ENCODE measurements around the gene RBM26. TPM values are rescaled to one million over a fixed set of nuclear protein-coding genes. Genes with fewer than 3 reads are reported as not detected.
A peak's percentile ranks its signal among the peaks of the same experiment; 100 is the strongest.

Gene RBM26
- total and polyA plus RNA-seq, 2 experiments from 2014 or later = 46.0 to 69.3 TPM

GRCh38 chr13:79373916-79374315 lies 32.1 kb downstream of the RBM26 start:
- H3K4me3 ChIP-seq = no peak overlapping the region
- H3F3A ChIP-seq (replicated peaks; ENCODE audit: low read depth) = peaks cover 10% of the 10 kb centered on the region
- Mint-ChIP-seq H3K27ac (no peak overlapping the region), H3K36me3 (ENCODE audit: low read depth) (peaks cover 46% of the 10 kb centered on the region), H3K4me1 (no peaks in the 10 kb centered on the region), H3K4me3 (no peak overlapping the region), H3K27me3 (ENCODE audit: insufficient read depth, low read depth, poor library complexity) (no peaks in the 10 kb centered on the region), H3K9me3 (no peaks in the 10 kb centered on the region)
- TF ChIP-seq EZH2phosphoT487 (IDR thresholded peaks at IDR 0.05; ENCODE audit: unreplicated experiment) (no peak), REST (IDR thresholded peaks at IDR 0.05; ENCODE audit: unreplicated experiment) (no peak), POLR2AphosphoS5 (IDR thresholded peaks at IDR 0.05; ENCODE audit: low read depth) (no peak), CTCF (conservative IDR thresholded peaks at IDR 0.05; ENCODE audit: low read depth in 2 of 2) (no peak), EZH2 (IDR thresholded peaks at IDR 0.05; ENCODE audit: low read depth, unreplicated experiment) (no peak), JUNB (IDR thresholded peaks at IDR 0.05; ENCODE audit: unreplicated experiment) (no peak), ETS1 (IDR thresholded peaks at IDR 0.05) (no peak), CREB1 (CRISPR knock-in tag; IDR thresholded peaks at IDR 0.05; ENCODE audit: low read depth) (no peak), NANOG (IDR thresholded peaks at IDR 0.05; ENCODE audit: borderline replicate concordance) (no peak), ZNF331 (CRISPR knock-in tag; IDR thresholded peaks at IDR 0.05; ENCODE audit: low read depth) (no peak), ZNF114 (CRISPR knock-in tag; IDR thresholded peaks at IDR 0.05) (no peak), ZNF462 (CRISPR knock-in tag; IDR thresholded peaks at IDR 0.05) (no peak), STAT1 (IDR thresholded peaks at IDR 0.05; ENCODE audit: unreplicated experiment) (no peak)
- H3K4me1 ChIP-seq (ENCODE audit: insufficient read depth) = no peaks in the 10 kb centered on the region
- ATAC-seq (no peak), DNase-seq (ENCODE audit: low spot score) (no peak)
- H3K36me3 ChIP-seq (ENCODE audit: insufficient read depth) = peaks cover 43% of the 10 kb centered on the region
- peaks cover 6% of the 10 kb centered on the region for H4K20me1 ChIP-seq (replicated peaks; ENCODE audit: insufficient read depth)
- no peaks in the 10 kb centered on the region for H3K9me2 ChIP-seq (ENCODE audit: insufficient read depth)
- H3K27ac ChIP-seq (ENCODE audit: low read depth) = peak overlapping the region; percentile 68
- no peak overlapping the region for H3K4me2 ChIP-seq
- H2AFZ ChIP-seq = no peak overlapping the region
- no peaks in the 10 kb centered on the region for H3K27me3 ChIP-seq (ENCODE audit: insufficient read depth)
- peaks cover 23% of the 10 kb centered on the region for H3K79me2 ChIP-seq (replicated peaks; ENCODE audit: insufficient read depth)

All from GM23338 (cell line).